ENCODE data around the gene PAXX.
A peak's percentile ranks its signal among the peaks of the same experiment; 100 is the strongest.

PAXX gene

DNA sequence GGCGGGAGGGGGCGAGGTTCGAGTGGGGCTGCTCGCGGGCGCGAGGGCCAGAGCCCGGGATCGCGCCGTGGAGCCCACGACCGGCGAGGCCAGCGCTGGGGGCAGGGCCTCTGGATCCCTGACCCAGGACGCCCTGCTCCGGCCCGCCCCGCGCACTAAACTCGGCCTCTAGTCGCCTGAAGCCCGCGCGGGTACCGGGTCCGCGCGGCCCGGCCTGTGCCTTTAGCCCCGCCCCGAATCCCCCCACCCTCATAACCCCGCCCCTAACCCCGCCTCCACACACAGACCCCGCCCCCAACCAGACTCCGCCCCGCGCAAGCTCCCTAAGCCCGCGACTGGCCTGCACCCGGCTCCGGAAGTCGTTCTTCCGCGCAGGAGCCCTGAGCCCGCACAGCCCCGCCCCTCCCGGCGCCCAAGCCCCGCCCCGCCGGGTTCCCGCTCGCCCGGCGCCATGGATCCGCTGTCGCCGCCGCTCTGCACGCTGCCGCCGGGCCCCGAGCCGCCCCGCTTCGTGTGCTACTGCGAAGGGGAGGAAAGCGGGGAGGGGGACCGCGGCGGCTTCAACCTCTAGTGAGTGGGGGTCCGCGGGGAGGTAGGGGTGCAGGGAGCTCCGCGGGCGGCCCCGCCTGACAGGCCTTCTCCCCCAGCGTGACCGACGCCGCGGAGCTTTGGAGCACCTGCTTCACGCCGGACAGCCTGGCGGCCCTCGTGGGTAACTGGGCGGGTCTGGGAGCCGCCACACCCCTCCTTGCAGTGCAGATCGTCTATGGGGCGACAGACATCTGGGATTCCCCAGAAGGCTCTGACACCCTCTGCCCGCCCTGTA is at the start of gene PAXX:
Gene PAXX (plus strand): TSS at position 430 of the 826 bp plus-strand sequence. CDS start 22 bp downstream, at position 452.
- Histone ChIP-seq H3K9me3 (ENCODE audit: control insufficient read depth in 1 of 2, low read length in 2 of 2) (no peaks in the 10 kb centered on the region), H3K9ac (ENCODE audit: low read depth in 1 of 2, low read length in 2 of 2) (peak within 1 kb of the TSS; percentile 73), H3K36me3 (ENCODE audit: control insufficient read depth in 1 of 2, insufficient read depth in 2 of 2, low read length in 2 of 2) (peaks cover 0 to 3% of the 10 kb centered on the region in 2 donors), H3K27ac (ENCODE audit: low read depth, low read length) (peak within 1 kb of the TSS; percentile 85), H3K4me3 (ENCODE audit: low read depth in 1 of 2, low read length in 2 of 2) (peak within 1 kb of the TSS; percentile 83 to 87), H3K27me3 (ENCODE audit: control insufficient read depth in 1 of 2, insufficient read depth in 2 of 2, low read length in 2 of 2) (peaks cover 0 to 7% of the 10 kb centered on the region in 2 donors), H3K4me1 (ENCODE audit: control insufficient read depth in 1 of 2, insufficient read depth in 2 of 2, low read length in 2 of 2) (peaks cover 32 to 42% of the 10 kb centered on the region in 2 donors)

DNA sequence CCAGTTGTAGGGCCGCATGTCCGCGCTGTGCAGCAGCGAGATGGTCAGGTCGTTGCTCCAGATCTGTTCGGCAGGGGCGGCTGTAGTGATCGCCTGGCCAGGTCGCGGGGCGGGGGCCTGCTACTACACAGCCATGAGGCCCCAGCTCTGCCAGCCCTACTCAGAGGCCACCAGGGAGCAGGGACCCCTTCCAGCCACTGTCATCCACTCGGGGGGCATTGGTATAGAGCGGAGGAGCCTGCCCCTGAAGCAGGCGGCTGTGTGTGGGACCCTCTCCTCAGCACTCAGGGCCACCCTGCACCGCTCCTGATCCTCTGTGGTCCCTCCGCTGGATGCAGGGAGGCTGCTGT is 49.4 kb upstream of the PAXX start:
- Histone ChIP-seq H3K36me3 (ENCODE audit: control insufficient read depth in 1 of 2, insufficient read depth in 2 of 2, low read length in 2 of 2) (peaks cover 28 to 47% of the 10 kb centered on the region in 2 donors), H3K4me1 (ENCODE audit: control insufficient read depth in 1 of 2, insufficient read depth in 2 of 2, low read length in 2 of 2) (peaks cover 5 to 25% of the 10 kb centered on the region in 2 donors), H3K9ac (ENCODE audit: low read depth in 1 of 2, low read length in 2 of 2) (peak overlapping the region in 1 of 2 donors; percentile 82), H3K27me3 (ENCODE audit: control insufficient read depth in 1 of 2, insufficient read depth in 2 of 2, low read length in 2 of 2) (no peaks in the 10 kb centered on the region), H3K4me3 (ENCODE audit: low read depth in 1 of 2, low read length in 2 of 2) (peak overlapping the region; percentile 85 to 90), H3K27ac (ENCODE audit: low read depth, low read length) (no peak overlapping the region), H3K9me3 (ENCODE audit: control insufficient read depth in 1 of 2, low read length in 2 of 2) (no peaks in the 10 kb centered on the region)

GRCh38 chr9:136943291-136944211 is 48.7 kb upstream of the PAXX start:
- Histone ChIP-seq H3K4me3 (ENCODE audit: low read depth in 1 of 2, low read length in 2 of 2) (peak overlapping the region; percentile 85 to 90), H3K36me3 (ENCODE audit: control insufficient read depth in 1 of 2, insufficient read depth in 2 of 2, low read length in 2 of 2) (peaks cover 28 to 45% of the 10 kb centered on the region in 2 donors), H3K27ac (ENCODE audit: low read depth, low read length) (peak overlapping the region; percentile 73), H3K4me1 (ENCODE audit: control insufficient read depth in 1 of 2, insufficient read depth in 2 of 2, low read length in 2 of 2) (peaks cover 9 to 30% of the 10 kb centered on the region in 2 donors), H3K9me3 (ENCODE audit: control insufficient read depth in 1 of 2, low read length in 2 of 2) (no peaks in the 10 kb centered on the region), H3K27me3 (ENCODE audit: control insufficient read depth in 1 of 2, insufficient read depth in 2 of 2, low read length in 2 of 2) (no peaks in the 10 kb centered on the region), H3K9ac (ENCODE audit: low read depth in 1 of 2, low read length in 2 of 2) (peak overlapping the region; percentile 82 to 88)

DNA sequence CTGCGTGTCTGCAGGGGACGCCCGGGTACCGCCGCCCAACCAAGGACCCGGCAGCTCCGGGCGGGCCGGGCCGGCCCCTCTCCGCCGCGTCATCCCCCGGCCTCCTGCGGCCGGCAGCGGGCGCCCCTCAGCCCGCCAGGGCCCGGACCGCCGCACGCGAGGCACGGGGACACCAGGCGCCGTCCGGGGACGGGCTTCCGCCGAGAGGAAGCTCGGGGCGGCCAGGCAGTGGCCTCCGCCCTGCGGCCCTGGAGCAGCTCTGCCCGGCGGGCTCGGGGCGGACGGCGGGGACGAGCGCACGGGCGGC is 48.1 kb upstream of the PAXX start:
- peaks cover 28 to 41% of the 10 kb centered on the region in 2 donors for H3K36me3 ChIP-seq (ENCODE audit: control insufficient read depth in 1 of 2, insufficient read depth in 2 of 2, low read length in 2 of 2)
- H3K9ac ChIP-seq (ENCODE audit: low read depth in 1 of 2, low read length in 2 of 2): peak overlapping the region; percentile 82 to 88
- peak overlapping the region; percentile 81 for H3K27ac ChIP-seq (ENCODE audit: low read depth, low read length)
- no peaks in the 10 kb centered on the region for H3K27me3 ChIP-seq (ENCODE audit: control insufficient read depth in 1 of 2, insufficient read depth in 2 of 2, low read length in 2 of 2)
- no peaks in the 10 kb centered on the region for H3K9me3 ChIP-seq (ENCODE audit: control insufficient read depth in 1 of 2, low read length in 2 of 2)
- H3K4me3 ChIP-seq (ENCODE audit: low read depth in 1 of 2, low read length in 2 of 2): peak overlapping the region; percentile 85 to 90
- H3K4me1 ChIP-seq (ENCODE audit: control insufficient read depth in 1 of 2, insufficient read depth in 2 of 2, low read length in 2 of 2): peaks cover 9 to 31% of the 10 kb centered on the region in 2 donors

GRCh38 chr9:136944519-136945332 is 47.5 kb upstream of the PAXX start, which contains the start of the genes C8G and FBXW5:
TSS of gene C8G (plus strand) at chr9:136945243. CDS start at chr9:136945321, 78 bp downstream.
TSS of gene FBXW5 (minus strand) at chr9:136944738. CDS start at chr9:136944083, 655 bp downstream.
- peaks cover 9 to 32% of the 10 kb centered on the region in 2 donors for H3K4me1 ChIP-seq (ENCODE audit: control insufficient read depth in 1 of 2, insufficient read depth in 2 of 2, low read length in 2 of 2)
- peak within 1 kb of the TSS; percentile 81 for H3K27ac ChIP-seq (ENCODE audit: low read depth, low read length)
- H3K9me3 ChIP-seq (ENCODE audit: control insufficient read depth in 1 of 2, low read length in 2 of 2): no peaks in the 10 kb centered on the region
- H3K36me3 ChIP-seq (ENCODE audit: control insufficient read depth in 1 of 2, insufficient read depth in 2 of 2, low read length in 2 of 2): peaks cover 28 to 36% of the 10 kb centered on the region in 2 donors
- H3K4me3 ChIP-seq (ENCODE audit: low read depth in 1 of 2, low read length in 2 of 2): peak within 1 kb of the TSS; percentile 85 to 90
- peak within 1 kb of the TSS; percentile 82 to 88 for H3K9ac ChIP-seq (ENCODE audit: low read depth in 1 of 2, low read length in 2 of 2)
- no peaks in the 10 kb centered on the region for H3K27me3 ChIP-seq (ENCODE audit: control insufficient read depth in 1 of 2, insufficient read depth in 2 of 2, low read length in 2 of 2)

DNA sequence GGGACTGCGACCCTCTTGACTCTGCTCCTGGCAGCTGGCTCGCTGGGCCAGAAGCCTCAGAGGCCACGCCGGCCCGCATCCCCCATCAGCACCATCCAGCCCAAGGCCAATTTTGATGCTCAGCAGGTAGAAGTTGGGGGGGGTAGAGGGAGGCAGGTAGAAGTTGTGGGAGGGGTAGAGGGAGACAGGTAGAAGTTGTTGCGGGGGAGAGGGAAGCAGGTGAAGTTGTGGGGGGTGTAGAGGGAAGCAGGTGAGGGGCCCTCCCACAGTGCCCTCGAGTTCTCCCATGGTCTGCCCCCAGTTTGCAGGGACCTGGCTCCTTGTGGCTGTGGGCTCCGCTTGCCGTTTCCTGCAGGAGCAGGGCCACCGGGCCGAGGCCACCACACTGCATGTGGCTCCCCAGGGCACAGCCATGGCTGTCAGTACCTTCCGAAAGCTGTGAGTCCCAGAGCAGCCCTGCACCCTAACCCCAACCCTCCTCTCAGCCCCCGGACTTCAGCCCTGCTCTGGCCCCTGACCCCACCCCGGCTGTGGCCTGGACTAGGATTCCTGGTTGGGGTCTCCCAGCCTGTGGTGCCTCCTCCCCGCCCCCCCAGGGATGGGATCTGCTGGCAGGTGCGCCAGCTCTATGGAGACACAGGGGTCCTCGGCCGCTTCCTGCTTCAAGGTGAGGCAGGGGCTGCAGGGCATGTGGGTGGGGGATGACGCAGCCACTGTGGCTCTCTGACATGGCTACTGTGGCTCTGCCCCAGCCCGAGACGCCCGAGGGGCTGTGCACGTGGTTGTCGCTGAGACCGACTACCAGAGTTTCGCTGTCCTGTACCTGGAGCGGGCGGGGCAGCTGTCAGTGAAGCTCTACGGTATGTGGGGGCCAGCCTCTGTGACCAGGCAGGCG is 46.6 kb upstream of the PAXX start:
- H3K27me3 ChIP-seq (ENCODE audit: control insufficient read depth in 1 of 2, insufficient read depth in 2 of 2, low read length in 2 of 2): no peaks in the 10 kb centered on the region
- H3K9ac ChIP-seq (ENCODE audit: low read depth in 1 of 2, low read length in 2 of 2): peak overlapping the region in 1 of 2 donors; percentile 27
- no peaks in the 10 kb centered on the region for H3K9me3 ChIP-seq (ENCODE audit: control insufficient read depth in 1 of 2, low read length in 2 of 2)
- H3K27ac ChIP-seq (ENCODE audit: low read depth, low read length): peak overlapping the region; percentile 18
- H3K4me3 ChIP-seq (ENCODE audit: low read depth in 1 of 2, low read length in 2 of 2): peak overlapping the region; percentile 3 to 48
- peaks cover 21 to 27% of the 10 kb centered on the region in 2 donors for H3K36me3 ChIP-seq (ENCODE audit: control insufficient read depth in 1 of 2, insufficient read depth in 2 of 2, low read length in 2 of 2)
- H3K4me1 ChIP-seq (ENCODE audit: control insufficient read depth in 1 of 2, insufficient read depth in 2 of 2, low read length in 2 of 2): peaks cover 12 to 34% of the 10 kb centered on the region in 2 donors

DNA sequence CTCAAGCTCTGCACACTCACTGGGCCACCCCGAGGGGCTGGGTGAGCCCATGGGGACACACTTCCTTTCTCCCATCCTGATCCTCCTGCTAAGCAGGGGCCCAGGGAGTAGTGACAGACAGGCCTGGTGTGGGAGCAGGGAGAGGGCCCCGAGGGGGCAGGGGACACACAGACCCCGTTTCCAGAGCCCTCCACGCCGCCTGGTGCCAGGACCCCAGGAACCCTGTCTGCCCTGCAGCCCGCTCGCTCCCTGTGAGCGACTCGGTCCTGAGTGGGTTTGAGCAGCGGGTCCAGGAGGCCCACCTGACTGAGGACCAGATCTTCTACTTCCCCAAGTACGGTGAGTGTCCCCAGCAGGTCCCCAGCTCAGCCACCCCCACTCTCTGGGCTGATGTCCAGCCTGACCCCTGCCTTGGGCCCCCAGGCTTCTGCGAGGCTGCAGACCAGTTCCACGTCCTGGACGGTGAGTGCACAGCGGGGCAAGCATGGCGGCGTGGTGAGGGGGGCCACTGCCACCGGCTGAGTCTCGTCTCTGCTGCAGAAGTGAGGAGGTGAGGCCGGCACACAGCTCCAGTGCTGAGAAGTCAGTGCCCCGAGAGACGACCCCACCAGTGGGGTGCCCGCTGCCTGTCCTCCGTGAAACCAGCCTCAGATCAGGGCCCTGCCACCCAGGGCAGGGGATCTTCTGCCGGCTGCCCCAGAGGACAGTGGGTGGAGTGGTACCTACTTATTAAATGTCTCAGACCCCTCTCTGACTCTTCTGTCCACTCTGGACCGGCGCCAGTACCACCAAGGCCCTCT is 45.8 kb upstream of the PAXX start:
- H3K27me3 ChIP-seq (ENCODE audit: control insufficient read depth in 1 of 2, insufficient read depth in 2 of 2, low read length in 2 of 2): no peaks in the 10 kb centered on the region
- no peaks in the 10 kb centered on the region for H3K9me3 ChIP-seq (ENCODE audit: control insufficient read depth in 1 of 2, low read length in 2 of 2)
- H3K4me3 ChIP-seq (ENCODE audit: low read depth in 1 of 2, low read length in 2 of 2): no peak overlapping the region
- peaks cover 16 to 36% of the 10 kb centered on the region in 2 donors for H3K4me1 ChIP-seq (ENCODE audit: control insufficient read depth in 1 of 2, insufficient read depth in 2 of 2, low read length in 2 of 2)
- no peak overlapping the region for H3K9ac ChIP-seq (ENCODE audit: low read depth in 1 of 2, low read length in 2 of 2)
- H3K27ac ChIP-seq (ENCODE audit: low read depth, low read length): no peak overlapping the region
- peaks cover 12 to 19% of the 10 kb centered on the region in 2 donors for H3K36me3 ChIP-seq (ENCODE audit: control insufficient read depth in 1 of 2, insufficient read depth in 2 of 2, low read length in 2 of 2)

GRCh38 chr9:136947028-136947891 is 45.0 kb upstream of the PAXX start:
- Histone ChIP-seq H3K9me3 (ENCODE audit: control insufficient read depth in 1 of 2, low read length in 2 of 2) (no peaks in the 10 kb centered on the region), H3K27ac (ENCODE audit: low read depth, low read length) (no peak overlapping the region), H3K36me3 (ENCODE audit: control insufficient read depth in 1 of 2, insufficient read depth in 2 of 2, low read length in 2 of 2) (peaks cover 5 to 10% of the 10 kb centered on the region in 2 donors), H3K4me1 (ENCODE audit: control insufficient read depth in 1 of 2, insufficient read depth in 2 of 2, low read length in 2 of 2) (peaks cover 16 to 36% of the 10 kb centered on the region in 2 donors), H3K4me3 (ENCODE audit: low read depth in 1 of 2, low read length in 2 of 2) (no peak overlapping the region), H3K9ac (ENCODE audit: low read depth in 1 of 2, low read length in 2 of 2) (no peak overlapping the region), H3K27me3 (ENCODE audit: control insufficient read depth in 1 of 2, insufficient read depth in 2 of 2, low read length in 2 of 2) (no peaks in the 10 kb centered on the region)
